ENCODE data around the gene GPR68.
"Not testable (repeated sequence)": the region's sequence is repeated elsewhere in the genome, so short reads cannot be mapped to it uniquely, and the experiment has no call there.

GPR68 gene

DNA sequence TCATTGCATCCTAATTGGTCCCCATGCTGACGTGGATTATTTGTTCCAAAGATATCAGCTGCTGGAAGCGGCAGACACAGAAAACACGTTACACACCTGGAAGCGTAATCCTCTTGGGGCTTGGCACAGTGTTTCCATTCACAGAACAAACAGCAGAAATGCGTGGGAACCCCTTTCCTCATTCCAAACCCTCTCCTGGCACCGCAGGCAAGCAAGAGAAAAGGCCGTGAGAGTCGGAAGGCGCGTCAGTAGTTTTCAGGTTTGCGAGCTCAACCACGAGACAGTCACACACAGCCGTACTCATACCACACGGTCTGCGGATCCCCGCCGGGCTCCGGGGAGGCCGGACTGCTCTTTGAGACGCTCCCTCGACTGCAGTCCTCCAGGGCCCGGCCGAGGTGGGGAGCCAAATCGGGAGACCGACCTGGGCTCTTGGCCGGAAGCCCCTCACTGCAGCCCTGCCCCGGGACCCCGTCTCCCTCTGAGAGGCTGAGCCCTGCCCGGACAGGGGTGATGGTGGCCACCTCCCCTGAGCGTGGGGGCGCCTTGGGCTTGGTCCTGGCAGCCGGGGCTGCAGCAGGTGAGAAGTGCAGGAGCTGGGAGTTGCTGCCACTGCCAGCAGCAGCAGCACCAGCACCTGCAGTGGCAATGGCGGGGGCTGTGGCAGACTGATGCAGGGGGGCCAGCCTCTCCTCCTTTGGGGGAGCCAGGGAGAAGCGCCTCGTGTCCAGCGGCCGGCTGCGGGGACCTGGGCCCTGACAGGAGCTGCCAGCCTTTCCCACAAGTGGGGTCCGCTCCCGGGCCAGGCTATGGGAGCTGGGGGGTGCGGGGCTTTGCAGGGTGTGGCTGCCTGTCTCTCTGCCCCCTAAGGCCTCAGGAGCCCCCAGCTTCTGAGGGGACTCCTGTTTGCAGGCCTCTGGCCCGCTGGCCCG lies 28.1 kb upstream of the GPR68 start:
- no peak for DNase-seq

DNA sequence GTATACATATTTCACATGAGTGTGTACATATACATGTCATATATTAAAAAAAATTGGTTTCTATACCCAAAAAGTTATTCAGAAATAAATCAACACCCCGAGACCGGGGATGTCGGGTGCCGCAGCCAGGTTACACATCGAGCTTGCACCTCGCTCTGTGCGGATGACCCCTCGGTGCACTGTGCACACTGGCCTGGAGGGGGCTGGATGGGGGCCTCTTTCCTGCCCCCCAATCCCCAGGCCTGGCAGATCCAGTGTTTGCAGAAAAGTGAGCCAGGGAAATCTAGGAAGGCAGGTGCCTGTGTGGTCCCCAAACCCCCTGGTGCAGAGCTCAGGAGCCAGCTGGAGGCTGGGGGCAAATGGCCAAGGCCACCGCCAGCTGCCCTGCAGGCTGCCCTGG lies 27.1 kb upstream of the GPR68 start:
- DNase-seq = no peak

GRCh38 chr14:91270619-91271018 lies 26.1 kb upstream of the GPR68 start:
- DNase-seq = no peak

DNA sequence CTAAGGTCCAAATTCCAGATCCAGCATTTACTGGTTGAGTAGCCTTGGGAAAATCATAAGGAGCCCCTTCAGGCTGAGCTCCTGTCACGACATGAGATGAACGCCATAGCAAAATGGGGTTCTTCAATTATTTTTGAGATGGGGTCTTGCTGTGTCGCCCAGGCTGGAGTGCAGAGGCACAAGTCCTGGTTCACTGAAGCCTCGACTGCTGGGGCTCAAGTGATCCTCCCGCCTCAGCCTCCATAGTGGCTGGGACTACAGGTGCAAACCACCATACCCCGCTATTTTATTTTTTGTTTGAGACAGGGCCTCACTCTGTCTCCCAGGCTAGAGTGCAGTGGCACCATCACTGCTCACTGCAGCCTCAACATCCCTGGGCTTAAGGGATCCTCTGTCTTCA lies 25.7 kb upstream of the GPR68 start:
- no peak for DNase-seq

DNA sequence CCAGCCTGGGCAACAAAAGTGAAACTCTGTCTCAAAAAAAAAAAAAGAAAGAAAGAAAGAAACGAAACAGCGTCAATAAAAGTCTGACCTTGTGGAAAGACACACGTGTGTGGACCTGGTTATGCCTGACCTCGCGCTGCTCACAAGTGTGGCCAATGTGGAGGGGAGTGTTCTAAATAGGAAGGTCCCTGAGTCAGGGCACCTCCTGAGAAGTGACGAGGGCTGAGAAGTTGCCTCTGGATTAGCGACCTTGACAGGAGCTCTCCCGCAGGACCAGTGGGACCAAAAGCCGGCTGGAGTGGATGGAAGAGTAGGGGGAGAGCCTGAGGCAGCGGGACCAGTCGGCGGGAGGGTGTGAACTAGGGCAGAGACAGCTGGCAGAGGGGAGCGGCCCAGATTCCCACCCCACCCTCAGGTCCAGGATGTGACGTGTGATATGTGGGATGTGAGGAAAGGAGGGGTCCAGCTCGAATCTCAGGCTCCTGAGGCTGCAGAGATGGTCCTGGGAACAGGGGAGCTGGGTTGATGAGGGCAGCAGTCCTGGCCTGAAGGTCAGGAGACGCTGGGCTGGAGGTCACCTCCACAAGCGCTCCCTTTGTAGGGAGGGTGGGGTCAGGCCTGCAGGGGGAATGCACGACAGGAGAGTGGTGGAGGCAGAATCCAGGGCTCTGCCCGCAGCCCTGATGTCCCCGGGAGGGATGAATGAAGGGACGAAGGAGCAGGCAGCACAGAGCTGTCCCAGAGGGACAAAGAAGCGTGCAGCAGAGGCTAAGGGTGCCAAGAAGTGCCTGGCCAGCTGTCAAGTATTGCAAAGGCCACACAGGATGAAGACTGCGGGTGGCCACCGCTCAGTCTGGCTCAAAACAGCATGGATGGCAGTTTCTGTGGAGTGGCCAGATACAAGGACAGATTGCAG lies 24.8 kb upstream of the GPR68 start:
- no peak for DNase-seq

- no peak for DNase-seq
Observed at GRCh38 chr14:91267965-91268437, 23.5 kb upstream of the GPR68 start.

GRCh38 chr14:91266276-91266675 lies 21.8 kb upstream of the GPR68 start:
- DNase-seq = not testable (repeated sequence)

DNA sequence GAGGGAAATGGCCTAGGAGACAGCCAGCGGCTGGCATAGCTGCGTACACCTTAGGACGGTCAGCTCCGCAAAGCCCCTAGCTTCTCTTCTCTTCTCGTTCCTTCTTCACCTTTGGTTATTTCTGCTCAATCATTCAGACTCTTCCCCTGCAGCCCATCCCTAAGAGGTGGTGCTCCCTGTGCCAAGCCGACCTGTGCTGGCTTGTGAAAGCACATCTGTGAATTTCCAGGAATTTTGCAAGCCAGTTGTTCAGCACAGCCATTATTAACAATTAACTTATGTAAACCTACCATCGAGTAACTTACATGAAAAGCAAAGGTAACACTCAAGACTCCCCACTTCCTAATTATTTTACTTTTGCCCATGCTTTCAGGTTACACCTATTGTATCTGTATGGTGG lies 20.9 kb upstream of the GPR68 start:
- no peak for DNase-seq

DNA sequence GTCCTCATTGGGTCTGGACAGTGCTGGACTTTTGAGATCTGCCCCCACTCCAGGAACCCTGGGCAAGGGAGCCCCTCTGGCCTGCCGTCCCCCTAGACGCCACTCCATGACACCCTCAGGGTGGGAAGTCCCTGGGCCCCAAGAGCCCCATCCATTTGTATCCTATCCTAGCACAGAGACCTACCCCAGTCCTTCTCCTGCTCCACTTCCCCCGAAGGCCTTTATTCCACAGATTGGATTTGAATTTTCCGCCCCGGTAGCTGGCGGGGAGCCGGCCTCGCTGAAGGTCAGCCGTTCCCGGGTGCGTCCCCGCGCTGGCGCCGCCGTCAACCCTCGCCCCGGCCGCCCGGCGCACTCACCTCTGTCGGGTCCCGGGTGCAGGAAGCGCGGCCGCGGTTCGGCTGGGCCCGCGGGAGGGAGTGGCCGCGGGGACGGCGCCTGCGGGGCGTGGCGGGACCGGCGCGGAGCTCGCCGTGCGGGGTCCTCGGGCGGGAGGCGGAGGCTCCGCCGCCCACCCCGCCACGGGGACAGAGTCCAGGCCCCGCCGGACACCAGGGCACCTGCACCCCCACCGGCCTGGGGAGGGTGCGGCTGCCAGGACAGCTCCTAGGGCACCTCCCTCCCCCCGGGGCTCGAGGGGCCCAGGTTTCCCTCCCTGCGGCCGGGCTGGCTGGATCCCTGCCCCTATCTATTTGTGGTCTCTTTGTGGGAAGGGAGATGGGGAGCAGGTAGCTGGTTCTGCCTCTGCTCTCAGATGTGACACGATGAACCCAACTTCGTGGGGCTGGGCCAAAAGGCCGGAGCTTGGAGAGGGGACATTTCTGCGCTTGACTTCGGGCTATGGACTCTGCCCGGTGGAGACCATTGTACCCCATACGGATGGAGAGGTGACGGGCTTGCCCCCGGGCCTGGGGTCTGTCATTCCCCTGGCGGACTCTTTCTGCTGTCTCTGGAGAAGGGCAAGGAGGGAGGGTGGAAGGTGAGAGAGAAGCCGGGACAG lies 19.9 kb upstream of the GPR68 start:
- DNase-seq = no peak

DNA sequence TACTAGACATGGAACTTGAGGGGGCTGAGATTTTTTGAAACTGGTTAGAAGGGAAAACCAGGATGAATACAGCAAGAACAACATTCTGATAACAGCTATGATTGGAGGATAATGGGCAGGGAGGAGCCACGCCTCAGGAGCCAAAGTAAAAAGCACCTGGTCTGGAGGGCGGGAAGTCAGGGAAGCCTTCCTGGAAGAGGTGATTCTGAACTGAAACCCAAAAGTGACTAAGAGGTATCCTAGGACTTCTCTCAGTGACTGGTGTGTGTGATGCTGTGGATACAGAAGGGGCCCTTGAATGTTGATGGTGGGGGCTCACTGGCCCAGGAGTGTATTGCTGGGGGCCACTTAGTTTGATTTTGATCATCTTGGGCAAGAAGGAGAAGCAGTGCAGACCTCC lies 18.8 kb upstream of the GPR68 start:
- DNase-seq = no peak

DNA sequence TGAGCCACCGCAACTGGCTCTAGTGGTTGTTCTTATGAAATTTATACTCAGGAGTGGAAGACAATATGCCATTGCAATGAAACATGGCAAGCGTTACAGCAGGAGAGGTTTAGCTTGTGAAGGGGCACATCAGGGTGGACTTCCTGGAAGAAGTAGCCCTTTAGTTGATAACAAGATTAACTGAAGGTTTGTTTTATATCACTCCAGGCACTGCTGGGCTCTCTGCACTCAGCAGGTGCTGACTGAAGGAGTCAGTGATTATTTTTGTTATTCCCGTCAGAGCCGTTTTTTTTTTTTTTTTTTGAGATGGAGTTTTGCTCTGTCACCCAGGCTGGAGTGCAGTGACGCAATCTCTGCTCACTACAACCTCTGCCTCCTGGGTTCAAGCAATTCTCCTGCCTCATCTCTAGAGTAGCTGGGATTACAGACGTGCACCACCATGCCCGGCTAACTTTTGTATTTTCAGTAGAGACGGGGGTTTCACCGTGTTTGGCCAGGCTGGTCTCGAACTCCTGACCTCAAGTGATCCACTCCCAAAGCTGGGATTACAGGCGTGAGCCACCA lies 17.6 kb upstream of the GPR68 start:
- no peak for DNase-seq

- no peak for DNase-seq
Observed at GRCh38 chr14:91261115-91261514, 16.6 kb upstream of the GPR68 start.

DNA sequence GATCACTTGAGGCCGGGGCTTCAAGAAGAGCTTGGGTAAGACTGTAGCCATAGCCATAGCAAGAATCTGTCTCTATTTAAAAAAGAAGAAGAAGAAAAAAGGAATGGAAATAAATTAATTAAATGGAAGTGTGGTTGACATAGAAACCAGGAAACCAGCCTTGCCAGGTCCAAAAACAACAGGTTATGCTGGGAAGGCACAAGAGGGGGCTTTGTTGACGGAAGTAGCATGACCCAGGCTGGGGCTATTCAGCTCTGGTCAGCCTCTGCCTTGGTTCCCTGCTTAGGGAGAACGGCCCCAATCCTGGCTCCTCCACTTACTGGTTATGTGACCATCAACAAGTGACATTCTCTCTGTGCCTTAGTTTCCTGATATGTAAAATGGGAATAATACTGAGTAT lies 14.4 kb upstream of the GPR68 start:
- no peak for DNase-seq

GRCh38 chr14:91258011-91258618 lies 13.6 kb upstream of the GPR68 start:
- DNase-seq = no peak

DNA sequence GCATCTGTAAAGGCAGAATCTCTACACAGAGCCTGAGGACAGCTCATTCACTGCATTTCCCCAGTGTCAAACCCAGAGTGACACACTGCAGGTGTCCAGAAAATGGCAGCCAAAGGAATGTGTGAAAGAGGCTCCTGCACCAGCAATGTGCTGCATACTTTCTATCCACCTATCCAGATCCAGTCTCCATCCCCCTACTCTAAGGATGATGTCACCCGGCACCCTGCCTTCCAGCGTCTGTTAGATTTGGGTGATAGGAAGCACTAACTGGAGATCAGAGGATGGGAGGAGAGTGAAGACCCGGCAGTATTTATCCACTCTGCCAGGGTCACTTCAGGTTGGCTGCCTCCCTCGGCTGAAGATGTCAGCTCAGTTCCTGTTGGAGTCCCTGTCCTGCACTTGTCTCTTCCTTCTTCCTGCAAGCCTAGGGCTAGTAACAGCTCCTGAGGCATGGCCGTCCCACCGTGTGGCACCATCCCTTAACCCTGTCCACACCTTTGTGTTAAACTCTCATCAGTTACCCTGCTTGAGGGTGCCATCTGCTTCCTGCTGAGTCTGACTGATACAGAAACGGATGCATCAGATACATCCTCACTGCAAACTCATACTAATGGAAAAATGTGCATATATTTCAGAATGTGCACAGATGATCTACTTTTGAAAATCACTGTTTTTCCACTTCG lies 13.0 kb upstream of the GPR68 start:
- no peak for DNase-seq

DNA sequence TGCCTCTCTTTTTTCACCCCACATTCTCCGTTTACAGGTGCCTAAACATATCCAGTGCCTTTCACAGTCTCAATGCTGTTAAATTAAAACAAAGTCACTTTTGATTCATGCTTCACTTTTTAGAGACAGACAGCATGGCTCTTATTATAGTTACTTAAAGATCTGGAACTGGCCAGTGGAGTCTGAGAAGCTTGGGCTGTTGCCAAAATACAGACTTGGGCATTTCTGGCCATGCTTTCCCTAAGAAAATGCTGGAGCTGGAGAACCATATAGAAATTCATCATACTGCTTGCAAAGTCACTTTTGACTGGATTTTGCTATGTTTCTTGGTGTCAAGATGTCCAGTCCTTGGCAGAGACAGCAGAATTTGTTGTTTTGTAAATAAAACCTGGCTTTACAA lies 12.2 kb upstream of the GPR68 start:
- DNase-seq = no peak

DNA sequence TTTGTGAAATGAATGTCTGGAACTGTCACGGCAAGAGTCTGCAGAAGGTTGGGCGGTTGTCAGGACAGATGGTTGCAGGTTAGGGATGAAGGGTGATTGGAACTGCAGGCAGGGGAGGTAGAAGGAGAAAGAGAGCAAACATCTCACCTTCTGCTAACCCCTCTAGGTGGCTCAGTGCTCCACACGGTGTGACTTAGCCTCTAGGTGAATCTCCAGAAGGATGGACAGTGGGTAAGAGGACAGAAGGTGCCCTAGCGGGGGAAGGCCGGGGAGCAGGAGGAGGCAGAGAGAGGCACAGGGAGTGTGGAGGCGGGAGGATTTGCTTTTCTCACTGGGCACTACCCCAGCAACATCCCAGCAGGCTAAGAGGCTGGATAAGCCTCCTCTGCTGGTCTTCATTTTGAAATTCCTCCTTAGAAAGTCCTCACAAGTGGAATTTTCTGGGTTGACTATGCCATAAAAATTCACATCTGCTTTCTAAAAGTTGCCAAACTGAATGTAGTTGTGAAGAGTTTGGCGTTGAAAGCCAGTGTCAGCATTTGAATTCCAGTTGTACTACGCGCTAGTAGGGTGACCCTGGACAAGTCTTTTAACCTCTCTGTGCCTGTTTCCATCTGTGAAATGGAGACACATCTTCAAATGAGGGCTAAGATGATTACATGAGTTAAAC lies 10.7 kb upstream of the GPR68 start:
- no peak for DNase-seq

DNA sequence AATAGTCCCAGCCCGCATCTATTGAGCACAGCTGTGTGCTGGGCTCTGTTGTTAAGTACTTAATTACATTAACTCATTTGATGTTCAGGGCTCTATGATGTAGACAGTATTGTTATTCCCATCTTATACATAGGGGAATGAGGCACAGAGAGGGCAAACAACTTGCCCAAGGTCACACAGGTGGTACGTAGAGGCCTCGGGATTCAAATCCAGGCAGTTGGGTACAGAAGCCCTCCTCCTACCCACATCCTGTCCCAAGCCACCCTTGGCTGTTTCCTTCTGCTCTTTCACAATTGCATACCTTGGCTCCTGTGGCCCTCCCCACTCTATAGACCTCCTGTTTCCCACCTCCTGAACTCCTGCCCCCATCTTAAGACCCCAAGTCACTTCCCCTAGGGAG lies 10.0 kb upstream of the GPR68 start:
- no peak for DNase-seq

- no peak for DNase-seq
Observed at GRCh38 chr14:91253795-91254323, 9.4 kb upstream of the GPR68 start.

All from femur (tissue), 1 donor.